Stimulated activated CD8-positive, alpha-beta memory T cell treated with anti-CD3 and anti-CD28 coated beads, Interleukin-15, amount 100 ng/mL, for 24 hours (primary cell): ENCODE results near the gene NAPB.
"Not testable (repeated sequence)": the region's sequence is repeated elsewhere in the genome, so short reads cannot be mapped to it uniquely, and the experiment has no call there.

Source experiments
- DNase-seq: peaks from one replicate; pipeline ENCODE4 v3.0.0-alpha.2; 2020; ENCODE audit warnings: low read depth

The NAPB gene

GRCh38 chr20:23367770-23368169 is 53.5 kb downstream of the NAPB start:
- DNase-seq = no peak

GRCh38 chr20:23366384-23366783 is 54.9 kb downstream of the NAPB start:
- DNase-seq = no peak

- DNase-seq = no peak
These were observed 55.7 kb downstream of the NAPB start for GRCh38 chr20:23365390-23366165.

- no peak for DNase-seq
These were observed 58.0 kb downstream of the NAPB start for GRCh38 chr20:23363257-23363649.

GRCh38 chr20:23362392-23363256 is 58.7 kb downstream of the NAPB start:
- no peak for DNase-seq

GRCh38 chr20:23361476-23362391 is 59.6 kb downstream of the NAPB start, which contains the start of gene GZF1:
GZF1 (plus strand) TSS chr20:23362182; CDS start chr20:23364384, 2,202 bp downstream.
- DNase-seq = peak; percentile 100

GRCh38 chr20:23361119-23361475 is 60.2 kb downstream of the NAPB start:
- no peak for DNase-seq

- DNase-seq = no peak
These were observed 60.8 kb downstream of the NAPB start for GRCh38 chr20:23360531-23360930.

GRCh38 chr20:23358923-23359593 is 62.2 kb downstream of the NAPB start:
- no peak for DNase-seq

GRCh38 chr20:23358563-23358906 is 62.8 kb downstream of the NAPB start:
- no peak for DNase-seq

GRCh38 chr20:23357767-23358562 is 63.3 kb downstream of the NAPB start:
- DNase-seq = peak; percentile 99

- DNase-seq = no peak
These were observed 65.1 kb downstream of the NAPB start for GRCh38 chr20:23356203-23356602.

GRCh38 chr20:23350904-23351838 is 70.1 kb downstream of the NAPB start:
- DNase-seq = peak; percentile 18

GRCh38 chr20:23350196-23350903 is 70.9 kb downstream of the NAPB start, which contains the start of gene NXT1:
NXT1 (plus strand) TSS chr20:23350791; CDS start chr20:23354042, 3,251 bp downstream.
- peak; percentile 88 for DNase-seq

- DNase-seq = peak; percentile 47
These were observed 71.7 kb downstream of the NAPB start for GRCh38 chr20:23349338-23350195.

GRCh38 chr20:23348510-23348909 is 72.8 kb downstream of the NAPB start:
- DNase-seq = not testable (repeated sequence)

- no peak for DNase-seq
These were observed 73.5 kb downstream of the NAPB start for GRCh38 chr20:23347791-23348190.

GRCh38 chr20:23346002-23346401 is 75.3 kb downstream of the NAPB start:
- no peak for DNase-seq
